GM21825 (cell line): ENCODE data around the gene NRCAM.

Experiments
- ATAC-seq: cut with Tn5 transposase; IDR thresholded peaks from one replicate; pipeline ENCODE4 v1.9.1; 2021; ENCODE audit warnings: mild to moderate bottlenecking, moderate library complexity; ENCODE audit not compliant: unreplicated experiment

NRCAM gene

DNA sequence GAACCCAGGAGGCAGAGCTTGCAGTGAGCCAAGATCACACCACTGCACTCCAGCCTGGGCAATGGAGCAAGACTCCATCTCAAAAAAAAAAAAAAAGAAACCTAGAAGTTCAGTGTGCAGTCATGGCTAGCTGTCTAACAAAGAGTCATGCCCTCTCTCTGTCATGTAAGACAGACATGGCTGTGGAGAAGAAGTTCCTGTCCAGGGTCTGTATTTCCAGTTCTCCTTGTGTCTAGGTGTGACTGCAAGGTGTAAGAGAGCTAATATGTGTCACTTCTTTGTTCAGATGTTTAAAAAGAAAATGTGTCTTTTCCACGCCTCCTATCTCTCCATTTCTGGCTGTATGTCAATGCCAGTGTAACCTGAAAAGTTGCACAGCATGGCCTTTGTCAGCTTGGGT, 139.5 kb downstream of the NRCAM start:
- ATAC-seq: no peak

DNA sequence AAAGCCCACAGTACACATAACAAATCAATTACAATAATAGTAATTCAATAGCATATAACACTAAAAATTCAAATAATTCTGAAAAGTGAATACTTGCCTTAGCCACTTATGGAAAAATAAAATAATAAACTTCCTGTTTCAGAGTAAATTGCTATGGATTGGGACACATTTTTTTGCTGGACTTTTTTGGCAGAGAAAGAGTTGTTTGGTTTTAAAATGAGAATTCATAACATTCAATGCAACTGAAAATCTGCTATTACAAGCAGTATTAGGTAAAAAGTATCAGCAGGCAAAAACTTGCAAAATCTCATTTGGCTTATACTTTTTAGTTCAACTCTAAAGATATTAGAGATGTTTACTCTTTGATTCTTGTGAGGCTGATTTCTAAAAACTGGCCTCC, 141.7 kb downstream of the NRCAM start:
- ATAC-seq: no peak

DNA sequence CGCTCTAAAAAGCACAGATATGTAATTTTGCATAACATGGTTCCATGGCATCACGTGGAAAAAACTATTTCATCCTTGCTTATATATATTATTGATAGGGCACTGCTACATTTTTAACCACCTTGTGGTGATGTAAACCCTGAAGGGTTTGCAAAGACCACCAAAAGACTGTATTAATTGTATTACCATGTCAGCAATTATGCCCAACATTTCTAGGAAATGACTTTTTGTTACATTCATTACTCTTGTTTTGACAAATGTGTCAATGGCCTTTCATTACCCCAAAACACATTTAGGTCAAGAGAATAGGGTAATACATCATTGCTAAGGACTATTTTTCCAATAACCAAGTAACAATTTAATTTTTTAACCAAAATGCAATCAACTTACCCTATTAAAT, 142.2 kb downstream of the NRCAM start:
- ATAC-seq: no peak

DNA sequence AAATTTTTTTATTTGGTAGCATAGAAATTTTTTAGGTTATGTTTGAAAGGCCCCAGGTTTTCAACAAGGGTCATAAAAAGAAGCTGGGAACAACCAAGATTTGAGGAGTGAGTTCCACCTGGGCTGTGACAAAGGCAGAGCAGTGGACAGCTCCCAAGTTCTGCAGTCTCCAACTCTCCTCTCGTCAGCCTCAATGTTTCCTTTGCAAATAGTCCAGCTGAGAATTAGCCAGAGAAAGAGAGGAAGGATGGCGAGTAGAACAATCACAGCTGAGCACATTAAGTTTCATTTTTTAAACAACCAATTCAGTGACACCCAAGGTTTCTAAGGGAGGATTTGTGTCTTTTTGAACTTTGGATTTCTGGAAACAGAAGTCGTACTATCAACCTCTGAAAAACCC, 143.2 kb downstream of the NRCAM start:
- no peak for ATAC-seq

DNA sequence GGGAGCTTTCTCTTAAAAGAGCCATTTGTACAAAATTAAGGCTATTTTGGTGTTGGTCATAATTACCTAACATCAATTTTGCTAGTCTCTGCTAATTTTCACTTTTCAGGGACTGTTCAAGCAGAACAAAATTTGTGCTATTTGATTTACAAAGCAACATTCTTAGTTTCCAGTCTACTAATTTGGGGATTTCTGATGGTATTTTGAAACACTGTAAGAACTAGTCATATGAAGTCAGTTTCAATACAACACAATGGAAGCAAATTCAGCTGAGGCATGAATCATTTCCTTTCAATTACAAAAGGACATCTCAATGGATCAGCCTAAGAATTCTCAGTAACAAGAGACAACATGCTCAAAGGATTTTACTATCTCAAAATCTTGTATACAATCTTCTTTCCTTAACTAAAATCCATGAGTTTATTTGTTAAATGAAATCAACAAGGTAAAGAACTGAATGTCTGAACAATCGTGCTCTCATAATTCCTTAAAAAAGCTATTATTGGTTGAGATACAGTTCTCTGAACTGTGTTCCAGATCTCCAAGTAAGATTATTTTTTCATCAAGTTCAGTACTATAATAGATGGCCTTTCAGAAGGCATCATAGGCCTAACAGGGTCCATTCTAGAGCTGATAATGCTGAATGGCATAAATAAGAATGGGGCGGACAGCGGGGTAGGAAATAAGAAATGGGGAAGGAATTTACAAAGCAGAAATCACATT, 144.6 kb downstream of the NRCAM start:
- peak; percentile 61 for ATAC-seq

DNA sequence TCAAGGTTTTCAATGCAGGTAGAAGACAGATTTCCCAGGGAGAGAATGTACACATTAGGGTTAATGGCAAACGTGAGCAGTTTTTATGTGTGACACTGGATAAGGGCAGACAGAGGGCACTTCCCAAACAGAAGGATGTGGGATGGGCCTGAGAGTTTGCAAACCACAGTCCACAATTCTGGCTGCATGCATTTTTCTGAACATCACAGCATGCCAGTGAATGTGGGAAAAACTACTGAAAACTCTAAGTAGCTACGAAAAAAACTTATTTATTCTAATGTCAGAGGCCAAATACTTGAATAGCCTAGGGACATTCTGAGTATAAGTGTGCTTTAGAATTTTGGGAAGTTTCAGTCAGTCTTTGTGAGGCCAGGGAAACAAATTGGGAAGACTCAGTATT, 145.9 kb downstream of the NRCAM start:
- ATAC-seq: no peak

DNA sequence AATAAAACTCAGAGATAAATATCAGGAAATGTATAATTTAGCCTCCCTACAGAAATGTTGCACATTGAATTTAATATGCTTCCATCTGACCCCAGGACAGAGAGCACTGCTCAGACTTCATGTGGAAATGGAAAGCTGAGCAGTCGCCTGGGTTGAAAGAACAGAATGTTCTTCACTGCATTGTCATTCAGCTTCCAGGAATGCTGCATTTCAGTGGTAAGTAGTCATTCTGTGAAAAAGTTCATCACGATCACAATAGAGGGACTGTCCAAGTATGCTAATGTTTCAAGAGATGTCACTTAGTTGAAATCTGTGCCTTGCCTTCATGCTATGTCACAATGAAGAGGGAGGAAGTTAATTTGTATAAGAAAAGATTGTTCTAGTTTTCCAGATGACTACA, 147.3 kb downstream of the NRCAM start:
- ATAC-seq: no peak

DNA sequence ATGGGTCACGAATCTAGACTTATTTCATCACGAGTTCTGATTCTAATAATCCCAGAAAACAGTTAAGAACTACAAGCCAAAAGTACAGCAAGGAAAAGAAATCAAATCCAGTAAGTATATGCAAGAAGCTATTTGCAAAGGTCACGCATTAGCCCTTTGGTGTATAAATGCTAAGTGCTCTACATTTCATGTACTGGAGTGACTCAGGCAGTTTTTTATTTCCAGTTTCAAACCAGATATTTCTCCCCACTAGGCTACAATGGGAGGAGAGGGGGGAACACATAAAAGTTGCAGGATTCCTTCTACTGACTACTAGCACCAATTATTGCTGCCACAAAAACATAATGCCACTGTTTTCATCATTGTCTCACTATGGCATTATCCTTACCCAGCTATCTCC, 148.0 kb downstream of the NRCAM start:
- ATAC-seq: no peak

DNA sequence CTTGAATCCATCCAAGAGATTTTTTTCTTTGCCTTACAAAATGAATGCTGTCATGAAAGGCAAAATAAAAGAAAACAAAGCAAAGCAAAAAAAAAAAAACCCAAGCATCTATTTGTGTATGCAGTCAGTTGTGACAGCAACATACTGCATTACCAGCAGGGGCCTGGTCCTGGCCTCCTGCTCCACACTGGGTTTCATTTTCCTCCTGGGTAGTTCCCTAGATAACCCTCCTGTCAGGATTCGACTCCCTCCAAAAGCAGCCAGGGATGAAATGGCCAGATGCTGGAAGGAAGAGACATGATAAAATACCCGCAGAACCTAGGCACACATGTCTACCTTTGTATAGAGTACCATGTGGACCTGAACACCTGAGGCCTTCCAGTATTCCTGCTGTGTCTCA, 148.6 kb downstream of the NRCAM start:
- ATAC-seq: no peak

DNA sequence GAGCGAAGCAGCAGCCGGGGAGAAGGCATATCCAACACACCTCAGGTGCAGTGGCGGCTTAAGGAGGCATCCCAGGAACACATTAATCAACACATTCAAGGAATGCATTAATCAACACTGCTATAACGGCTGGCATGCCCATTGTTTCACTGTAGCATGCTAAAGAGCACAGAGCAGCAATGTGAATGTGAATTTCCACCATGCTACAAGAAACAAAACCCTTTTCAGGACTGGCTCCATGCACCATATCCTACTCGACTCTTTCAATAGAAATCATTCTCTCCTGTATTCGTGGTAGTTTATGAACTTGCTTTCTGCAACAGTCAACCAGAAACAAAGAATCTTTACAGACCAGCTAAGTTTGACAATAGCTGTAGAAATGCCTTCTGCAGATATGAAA, 149.0 kb downstream of the NRCAM start:
- ATAC-seq: no peak

DNA sequence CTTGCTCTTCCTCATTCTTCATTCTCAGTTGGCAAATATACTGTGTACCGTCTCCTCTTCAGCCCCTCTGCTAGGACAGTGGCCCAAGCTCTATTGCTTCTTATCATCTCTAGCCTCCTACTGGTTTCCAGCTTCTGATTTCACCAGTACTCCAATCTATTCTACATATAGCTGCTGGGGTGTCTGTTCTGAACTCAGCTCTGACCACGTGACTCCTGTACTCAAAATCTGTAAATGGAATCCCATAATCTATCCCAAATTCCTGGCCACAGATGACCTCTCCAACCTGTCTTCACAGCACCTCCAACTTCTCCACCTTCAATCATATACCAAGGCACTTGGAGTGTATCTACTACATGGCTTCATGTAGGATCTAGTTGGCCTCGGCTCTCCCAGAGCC, 152.9 kb downstream of the NRCAM start:
- ATAC-seq: no peak

DNA sequence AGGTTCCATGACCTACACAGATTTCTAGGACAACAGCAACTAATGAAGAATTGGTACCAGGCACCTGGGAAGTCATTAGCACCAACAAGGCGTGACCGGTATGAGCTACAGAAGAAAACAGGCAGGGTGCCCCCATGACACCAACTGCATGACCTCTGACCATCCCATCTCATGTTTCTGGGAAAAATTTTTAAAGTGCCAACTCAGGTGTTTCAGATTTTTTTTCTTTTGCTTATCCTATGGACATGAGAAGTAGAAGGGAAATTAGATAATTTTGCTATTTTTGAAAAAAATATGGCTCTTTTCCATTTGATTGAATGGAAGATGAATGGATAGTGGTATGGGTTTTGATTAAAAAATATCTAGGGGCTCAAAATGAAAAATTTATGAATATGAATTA, 154.8 kb downstream of the NRCAM start:
- ATAC-seq: no peak

DNA sequence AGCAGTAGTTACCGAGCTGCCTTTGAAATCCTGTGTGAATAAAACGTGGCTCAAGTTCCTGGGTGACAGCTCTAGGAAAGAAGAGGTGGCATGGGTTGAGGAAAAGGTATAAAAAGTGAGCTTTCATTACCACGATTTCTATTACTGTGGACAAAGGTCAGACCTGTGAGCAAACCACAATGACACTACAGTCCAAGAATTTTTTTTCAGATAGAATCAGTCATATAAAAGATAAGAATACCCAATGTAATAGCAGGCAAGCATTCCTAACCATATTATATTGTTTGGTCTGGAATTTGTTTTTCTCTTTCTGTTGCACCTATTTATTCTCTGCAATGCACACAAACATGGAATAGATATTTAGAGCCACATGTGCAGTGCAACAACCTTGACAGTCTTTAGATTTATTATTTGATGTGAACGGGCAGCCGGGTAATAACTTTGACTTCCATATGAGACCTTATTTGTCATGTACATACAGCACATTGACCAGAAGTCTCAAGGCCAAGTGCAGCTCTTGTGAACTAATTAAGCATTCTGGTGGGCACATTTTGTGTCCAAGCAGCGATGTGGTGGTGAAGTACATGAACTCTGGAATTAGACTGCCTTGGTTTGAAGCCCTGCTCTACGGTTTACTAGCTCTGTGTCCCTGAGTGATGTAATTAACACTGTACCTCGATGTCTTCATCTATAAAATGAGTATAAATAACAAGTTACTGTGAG, 156.8 kb downstream of the NRCAM start:
- no peak for ATAC-seq

DNA sequence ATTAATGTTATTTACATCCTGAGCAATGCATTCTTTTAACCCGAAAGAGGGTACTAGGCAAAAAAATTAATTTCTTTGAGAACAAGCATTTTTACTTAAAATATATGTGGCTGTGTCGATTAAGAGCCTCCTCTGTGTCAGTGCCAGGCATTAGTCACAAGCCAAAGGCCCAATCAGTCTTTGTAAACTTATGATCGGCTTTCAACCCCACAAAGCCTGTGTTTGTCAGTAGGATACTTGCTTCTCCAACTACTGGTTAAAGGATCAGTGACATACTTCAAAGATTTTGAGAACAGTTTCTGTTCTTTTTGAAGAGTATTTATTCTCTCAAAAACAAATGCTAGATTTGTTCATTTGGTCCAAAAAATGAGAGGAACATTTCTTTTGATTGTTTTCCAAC, 159.3 kb downstream of the NRCAM start:
- no peak for ATAC-seq

DNA sequence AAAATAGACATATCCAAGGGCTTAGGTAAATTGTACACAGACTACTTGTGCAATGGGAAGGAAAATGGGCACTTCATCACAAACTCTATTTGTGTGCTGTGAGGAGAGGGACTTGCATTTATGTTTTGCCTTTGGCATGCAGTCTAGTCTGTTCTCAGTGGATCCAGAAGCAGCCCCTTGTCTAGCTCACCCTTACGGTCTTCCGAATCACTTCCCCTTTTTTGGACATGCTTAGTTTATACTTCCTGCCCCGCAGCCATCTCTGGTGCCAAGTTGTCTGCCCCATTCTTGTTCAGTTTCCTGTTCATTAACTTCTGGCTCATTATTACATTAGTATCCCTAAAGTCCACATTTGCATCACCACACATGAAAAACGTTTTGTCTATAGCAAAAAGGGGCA, 161.6 kb downstream of the NRCAM start:
- ATAC-seq: peak; percentile 98

DNA sequence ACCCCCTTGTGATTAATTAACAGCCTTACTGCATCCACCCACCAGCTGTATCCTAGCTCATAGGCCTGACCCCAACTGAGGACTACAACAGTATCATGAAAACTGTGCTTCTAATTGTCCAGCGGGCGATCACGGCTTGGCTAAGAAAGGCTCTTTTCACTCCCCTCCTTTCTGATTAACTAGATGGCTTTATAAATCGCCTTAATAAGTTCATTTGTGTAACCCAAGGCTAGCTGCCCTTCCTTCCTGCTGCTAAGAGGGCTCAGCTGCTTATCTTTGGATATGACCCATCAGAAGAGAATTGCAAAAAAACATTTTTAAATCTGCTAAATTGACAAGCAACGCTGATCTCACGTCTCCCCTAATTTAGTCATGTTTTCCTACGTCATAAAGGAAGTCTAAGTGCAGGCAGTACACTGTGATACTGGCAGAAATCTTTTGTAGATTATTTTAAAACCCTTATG, 163.1 kb downstream of the NRCAM start:
- ATAC-seq: no peak

DNA sequence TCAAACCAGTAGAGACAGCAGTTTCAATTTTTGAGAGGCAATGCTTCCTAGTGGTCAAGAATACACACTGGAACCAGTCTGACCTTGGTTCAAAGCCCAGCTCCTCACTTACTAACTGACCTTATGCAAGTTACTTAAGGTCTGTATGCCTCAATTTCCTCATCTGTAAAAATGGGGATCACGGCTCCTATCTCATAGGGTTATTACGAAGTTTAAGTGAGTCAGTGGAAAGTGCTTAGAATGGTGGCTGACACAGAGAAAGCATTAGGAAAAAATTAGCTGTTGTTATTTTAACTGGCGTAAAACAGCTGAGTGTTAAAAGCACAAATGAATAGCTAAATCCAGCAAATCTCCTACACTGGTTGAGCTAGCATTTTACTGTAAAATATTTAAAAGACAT, 163.7 kb downstream of the NRCAM start:
- ATAC-seq: no peak

DNA sequence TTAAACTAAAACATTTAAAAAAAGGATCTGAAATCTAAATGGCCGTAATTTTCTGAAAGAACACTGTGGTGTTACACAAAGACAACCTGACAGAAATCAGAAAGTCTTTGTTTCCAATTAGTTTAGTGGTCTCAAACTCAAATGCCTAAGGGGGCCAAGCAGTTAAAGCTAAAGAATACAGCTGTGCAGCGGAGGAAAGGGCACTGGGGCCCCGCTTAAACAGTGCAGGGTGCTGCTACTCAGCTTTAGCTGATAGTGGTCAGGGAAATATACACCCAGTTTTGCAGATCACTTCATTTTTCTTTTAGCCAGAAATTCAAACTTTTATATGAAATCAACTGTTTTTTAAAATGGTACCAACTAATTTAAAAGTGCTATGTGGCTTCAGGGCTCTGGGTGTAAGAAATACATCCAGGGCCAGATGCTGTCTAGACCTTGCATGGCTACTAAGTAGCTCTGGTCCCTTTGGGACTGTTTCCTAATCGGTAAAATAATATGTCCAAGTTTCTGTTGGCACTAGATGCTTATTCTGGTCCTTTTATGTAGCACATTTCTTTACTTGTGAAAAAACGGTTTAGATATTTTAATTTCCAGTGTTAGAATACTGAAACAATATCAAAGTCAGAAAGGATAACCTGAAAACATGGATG, 164.3 kb downstream of the NRCAM start:
- no peak for ATAC-seq

DNA sequence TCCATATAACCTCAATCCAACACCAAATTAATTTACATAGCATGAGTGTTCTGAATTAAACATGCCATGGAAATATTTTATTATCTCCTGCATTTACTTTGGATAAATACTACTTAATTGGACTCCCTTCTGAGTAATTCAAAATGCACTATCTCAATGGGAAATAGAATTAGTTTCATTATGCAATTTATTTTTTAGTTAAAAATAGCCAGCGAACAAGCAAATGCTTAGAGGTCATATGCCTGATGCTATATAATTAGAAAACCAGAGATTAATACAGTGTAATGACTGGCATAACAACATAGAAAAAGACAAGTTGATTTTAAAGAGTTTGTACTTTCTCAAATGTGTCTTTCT, 165.1 kb downstream of the NRCAM start:
- no peak for ATAC-seq

DNA sequence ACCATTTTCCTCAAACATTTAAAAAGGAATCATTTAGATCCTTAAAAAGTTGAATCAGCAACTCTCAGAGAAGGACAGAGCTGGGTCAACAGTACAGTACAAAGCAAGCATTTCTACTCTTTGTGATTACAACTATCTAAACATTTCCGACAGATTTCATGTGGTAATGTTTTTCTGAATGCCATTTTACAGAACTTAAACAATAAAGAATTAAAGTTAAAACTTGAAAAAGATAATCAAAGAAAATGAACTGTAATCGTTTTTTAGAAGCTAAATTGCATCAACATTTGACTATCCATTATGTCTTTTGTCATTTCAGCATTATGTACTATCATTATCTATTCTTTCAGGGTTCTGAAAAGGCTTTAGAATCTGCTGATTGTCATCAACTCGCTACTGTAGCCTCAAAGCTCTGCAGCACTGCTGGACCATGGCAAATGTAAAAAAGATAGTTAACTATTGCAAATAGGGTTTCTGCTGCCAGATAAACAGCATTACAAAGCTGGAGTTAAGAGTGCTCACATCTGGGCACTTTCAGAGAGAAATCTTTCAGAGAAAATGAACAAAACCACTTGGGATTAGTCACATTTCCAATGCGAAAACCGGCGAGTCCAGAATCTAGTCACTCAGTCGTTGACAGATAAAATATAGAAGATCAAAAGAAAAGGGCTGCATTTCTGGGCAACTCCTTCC, 165.6 kb downstream of the NRCAM start:
- no peak for ATAC-seq

DNA sequence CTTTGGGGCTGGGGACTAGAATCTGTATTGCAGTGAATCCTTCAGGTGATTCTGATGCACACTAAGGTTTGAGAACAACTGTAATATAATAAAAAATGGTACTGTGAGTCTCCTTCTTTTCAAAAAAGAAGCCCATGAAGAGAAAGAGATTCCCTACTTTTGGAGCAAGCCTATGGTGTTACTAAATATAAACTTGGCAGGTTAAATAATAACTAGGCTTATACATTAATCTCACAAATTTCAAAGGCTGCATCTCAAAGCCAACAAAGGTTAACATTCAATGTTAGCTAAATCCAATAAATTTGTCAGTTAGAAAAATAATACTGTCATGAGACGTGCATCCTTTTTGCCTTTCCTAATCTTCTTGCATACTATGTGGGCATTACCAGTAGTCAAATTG, 166.4 kb downstream of the NRCAM start:
- no peak for ATAC-seq

DNA sequence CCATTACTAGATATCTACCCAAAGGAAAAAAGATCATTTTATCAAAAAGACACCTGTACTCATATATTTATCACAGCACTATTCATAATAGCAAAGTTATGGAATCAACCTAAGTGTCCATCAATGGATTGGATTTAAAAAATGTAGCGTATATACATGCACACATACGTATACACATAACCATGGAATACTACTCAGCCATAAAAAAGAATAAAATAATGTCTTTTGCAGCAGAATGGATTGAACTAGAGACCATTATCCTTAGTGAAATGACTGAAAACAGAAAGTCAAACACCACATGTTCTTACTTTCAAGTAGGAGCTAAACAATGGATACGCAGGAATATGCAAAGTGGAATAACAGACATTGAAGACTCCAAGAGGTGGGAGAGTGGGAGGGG, 168.4 kb downstream of the NRCAM start:
- ATAC-seq: no peak
